HG03135 (cell line): Measurements from ENCODE around the gene GAPDH.
"Not testable (repeated sequence)": the region's sequence is repeated elsewhere in the genome, so short reads cannot be mapped to it uniquely, and the experiment has no call there.

Source experiments
- ATAC-seq: cut with Tn5 transposase; IDR thresholded peaks from one replicate; pipeline ENCODE4 v1.9.1; 2021; ENCODE audit warnings: mild to moderate bottlenecking, moderate library complexity; ENCODE audit not compliant: unreplicated experiment

GAPDH gene

DNA sequence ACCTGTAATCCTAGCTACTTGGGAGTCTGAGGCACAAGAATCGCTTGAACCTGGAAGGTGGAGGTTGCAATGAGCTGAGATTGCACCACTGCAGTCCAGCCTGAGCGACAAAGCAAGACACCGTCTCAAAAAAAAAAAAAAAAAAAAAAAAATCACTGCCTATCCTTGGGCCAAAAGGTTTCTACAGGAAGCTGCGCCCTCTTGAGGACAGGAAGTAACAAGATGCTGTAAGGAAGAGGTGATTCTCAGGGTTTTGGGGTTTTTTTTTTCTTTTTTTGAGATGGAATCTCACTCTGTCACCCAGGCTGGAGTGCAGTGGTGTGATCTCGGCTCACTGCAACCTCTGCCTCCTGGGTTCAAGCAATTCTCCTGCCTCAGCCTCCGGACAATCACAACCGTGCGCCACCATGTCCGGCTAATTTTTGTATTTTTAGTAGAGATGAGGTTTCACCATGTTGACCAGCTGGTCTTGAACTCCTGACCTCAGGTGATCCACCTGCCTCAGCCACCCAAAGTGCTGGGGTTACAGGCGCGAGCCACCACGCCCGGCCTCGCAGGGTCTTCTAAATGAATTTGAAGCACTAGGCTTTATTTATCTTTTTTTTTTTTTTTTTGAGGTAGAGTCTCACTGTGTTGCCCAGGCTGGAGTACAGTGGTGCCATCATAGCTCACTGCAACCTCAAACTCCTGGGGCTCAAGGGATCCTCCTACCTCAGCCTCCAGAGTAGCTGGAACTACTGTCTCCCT lies 23.9 kb downstream of the GAPDH start:
- ATAC-seq, result not testable (repeated sequence)

- no peak for ATAC-seq
Observed at GRCh38 chr12:6559500-6559899, 25.2 kb downstream of the GAPDH start.

- ATAC-seq, result no peak
Observed at GRCh38 chr12:6560501-6561205, 26.3 kb downstream of the GAPDH start.

DNA sequence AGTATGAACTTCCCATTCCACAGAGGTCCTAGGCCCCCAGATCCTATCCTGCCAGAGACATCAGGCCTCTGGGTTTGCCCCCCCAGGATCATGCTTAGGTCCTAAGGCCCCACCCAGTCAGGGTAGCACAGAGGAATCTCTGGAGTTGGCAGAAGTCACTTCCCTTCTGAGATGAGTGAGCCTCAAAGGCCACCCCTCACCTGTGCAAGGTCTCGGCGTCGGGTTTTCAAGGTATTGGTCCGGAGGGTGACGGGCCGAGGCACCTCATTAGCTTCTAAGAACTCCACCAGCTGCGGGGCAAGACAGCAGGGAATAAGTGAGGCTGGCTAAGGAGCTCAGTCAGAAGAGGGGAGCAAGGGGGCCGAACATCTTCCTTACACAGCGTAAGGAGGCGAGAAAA lies 28.6 kb downstream of the GAPDH start:
- no peak for ATAC-seq

GRCh38 chr12:6563448-6564050 lies 29.2 kb downstream of the GAPDH start:
- ATAC-seq, result no peak

- no peak for ATAC-seq
Observed at GRCh38 chr12:6567112-6567670, 32.9 kb downstream of the GAPDH start.

- no peak for ATAC-seq
Observed at GRCh38 chr12:6569312-6569711, 35.0 kb downstream of the GAPDH start.

DNA sequence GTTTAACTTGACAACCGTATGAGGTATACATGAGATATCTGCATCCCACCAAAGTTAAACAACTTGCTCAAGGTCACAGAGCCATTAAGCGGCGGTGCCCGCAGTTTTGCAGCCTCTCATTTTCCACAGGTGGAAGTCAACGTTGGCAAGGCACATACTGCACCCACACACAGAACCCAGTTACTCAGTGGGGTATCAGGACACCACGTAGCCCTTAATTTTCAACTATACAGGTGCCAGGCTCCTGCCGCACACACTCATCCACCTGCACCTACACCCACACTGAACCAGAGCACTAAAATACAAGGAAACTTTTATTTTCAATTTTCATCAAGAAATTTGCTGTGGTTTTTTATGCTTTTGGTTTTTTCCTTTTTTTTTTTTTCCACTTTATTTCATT lies 35.5 kb downstream of the GAPDH start:
- no peak for ATAC-seq

DNA sequence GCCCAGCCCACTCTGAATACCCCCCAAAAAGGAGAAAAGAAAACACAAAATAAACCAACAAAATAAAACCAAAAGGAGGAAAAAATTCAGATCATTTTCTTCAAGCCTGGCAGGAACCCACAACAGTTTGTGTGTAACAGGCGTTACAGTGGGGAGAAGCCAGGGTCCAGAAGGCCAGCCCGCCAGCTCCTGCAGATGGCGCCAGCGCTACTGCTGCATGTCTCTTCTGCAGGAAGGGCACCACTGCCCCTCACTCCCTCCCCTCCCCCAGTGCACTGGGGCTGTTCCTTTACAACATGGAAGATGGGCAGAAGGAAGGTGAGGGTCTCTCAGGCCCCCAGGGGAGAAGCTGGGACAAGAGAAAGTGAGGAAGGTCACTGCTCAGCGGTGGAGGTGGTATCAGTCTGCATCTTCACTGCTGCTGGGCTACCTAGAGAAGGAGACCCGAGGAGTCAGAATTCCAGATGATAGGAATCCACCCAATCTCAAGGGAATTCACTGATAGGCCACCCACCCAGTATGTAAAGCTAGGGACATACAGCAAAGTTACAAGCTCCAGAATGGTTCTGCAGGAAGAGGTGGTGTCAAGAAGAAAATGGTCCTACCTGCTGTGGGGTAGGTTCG lies 36.1 kb downstream of the GAPDH start:
- ATAC-seq, result no peak

GRCh38 chr12:6573001-6573400 lies 38.7 kb downstream of the GAPDH start:
- ATAC-seq, result no peak

DNA sequence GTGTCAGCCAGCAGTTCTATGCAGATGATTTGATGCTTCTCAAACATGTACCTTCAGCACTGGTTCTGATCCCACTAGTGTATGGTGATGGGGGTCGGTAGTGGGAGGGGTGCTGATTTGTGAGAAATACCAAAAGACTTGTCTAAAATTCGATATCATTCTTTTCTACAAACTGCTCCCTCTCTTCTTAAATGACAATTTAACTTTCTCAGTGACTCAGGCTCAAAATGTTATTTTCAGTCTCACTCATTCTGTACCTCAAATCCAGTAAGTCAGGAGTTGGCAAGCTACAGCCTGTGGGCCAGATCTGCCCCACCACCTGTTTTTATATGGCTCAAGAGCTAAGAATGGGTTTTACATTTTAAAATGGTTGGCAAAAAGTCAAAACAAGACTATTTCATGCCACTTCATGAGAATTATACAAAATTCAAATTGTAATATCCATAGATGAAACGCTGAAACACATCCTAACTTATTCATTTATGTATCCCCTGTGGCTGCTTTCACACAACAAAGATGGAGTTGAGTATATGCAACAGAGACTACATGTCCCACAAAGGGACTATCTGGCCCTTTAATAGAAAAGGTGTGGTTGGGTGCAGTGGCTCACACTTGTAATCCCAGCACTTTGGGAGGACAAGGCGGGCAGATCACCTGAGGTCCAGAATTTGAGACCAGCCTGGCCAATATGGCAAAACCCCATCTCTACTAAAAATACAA lies 40.4 kb downstream of the GAPDH start:
- no peak for ATAC-seq

DNA sequence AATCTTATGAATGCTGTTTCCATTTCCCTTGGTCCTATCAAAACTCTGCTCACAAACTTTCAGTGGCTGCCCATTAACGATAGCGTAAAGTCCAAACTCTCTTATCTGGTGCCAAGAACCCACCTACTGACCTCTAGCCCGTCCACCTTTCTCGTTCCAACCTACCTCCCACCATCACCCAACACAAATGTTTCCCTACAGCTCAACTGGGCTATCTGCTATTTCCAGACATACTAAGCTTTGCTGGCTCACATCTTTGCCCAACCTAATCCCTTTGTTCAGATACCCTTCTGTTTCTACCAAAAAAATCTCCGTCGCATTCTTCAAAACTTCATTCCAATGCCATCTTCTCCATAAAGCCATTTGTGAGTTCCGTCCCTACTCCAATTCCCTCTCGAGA lies 41.3 kb downstream of the GAPDH start:
- ATAC-seq, result no peak

GRCh38 chr12:6582196-6582595 lies 47.9 kb downstream of the GAPDH start:
- no peak for ATAC-seq

DNA sequence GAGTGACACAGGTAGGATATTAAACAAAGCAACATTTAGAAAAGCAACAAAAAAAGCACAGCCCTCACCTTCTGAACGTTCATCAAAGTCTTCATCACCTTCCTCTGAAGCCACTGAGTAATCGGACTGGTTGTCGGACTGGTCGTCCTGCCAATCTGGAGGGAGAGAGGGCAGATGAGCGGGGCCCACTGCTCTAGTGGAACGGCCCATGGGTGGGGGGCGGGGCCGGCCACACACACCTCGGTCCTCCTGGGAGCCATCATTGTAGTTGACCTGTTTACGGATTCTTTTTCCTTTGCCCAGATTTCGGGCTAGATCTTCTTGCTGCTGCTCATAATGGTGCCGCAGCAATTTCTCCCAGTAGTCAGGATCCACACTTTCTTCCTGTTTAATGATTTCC lies 48.6 kb downstream of the GAPDH start:
- no peak for ATAC-seq

DNA sequence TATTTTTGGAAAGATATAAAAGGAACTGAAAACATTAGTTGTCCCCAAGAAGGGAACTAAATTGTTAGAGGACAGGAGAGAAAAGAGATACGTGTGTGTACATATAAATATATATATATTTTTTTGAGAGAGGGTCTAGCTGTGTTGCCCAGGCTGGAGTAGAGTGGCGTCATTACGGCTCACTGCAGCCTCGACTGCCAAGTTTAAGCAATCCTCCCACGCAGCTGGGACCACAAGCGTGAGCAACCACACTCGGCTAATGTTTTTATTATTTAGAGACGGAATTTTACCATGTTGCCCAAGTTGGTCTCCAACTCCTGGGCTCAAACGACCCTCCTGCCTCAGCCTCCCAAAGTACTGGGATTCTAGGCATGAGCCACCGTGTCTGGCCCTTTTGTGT lies 50.0 kb downstream of the GAPDH start:
- no peak for ATAC-seq

DNA sequence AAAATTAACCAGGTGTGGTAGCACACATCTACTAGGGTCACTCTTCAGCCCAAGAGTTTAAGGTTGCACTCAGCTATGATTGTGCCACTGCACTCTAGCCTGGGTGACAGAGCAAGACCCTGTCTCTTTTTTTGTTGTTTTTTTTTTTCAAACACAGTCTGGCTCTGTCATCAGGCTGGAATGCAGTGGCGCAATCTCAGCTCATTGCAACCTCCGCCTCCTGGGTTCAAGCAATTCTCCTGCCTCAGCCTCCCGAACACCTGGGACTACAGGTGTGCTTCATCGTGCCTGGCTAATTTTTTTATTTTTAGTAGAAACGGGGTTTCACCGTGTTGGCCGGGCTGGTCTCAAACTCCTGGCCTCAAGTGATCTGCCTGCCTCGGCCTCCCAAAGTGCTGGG lies 52.3 kb downstream of the GAPDH start:
- not testable (repeated sequence) for ATAC-seq
